ENCODE measurements around the gene NF1.

NF1 gene

DNA sequence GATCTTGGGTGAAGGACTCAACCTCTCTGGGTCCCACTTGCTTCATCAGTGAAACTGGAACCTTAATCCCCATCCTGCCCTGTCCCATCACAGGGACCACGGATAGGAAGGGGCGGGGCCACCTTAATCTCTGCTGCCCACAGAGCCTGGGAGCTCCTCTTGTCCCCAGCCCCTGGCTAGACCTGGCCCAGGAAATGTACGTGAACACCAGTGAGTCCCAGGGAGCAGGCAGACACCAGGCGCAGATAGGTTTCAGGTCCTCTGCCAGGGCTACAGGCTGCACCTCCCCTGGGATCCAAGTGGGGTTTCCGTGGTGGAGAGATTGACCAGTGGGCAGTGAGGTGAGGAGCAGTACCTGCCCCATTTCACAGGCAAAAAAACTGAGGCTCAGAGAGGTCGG is 317.7 kb downstream of the NF1 start:
- DNase-seq, result no peak

GRCh38 chr17:31413081-31413799 is 318.5 kb downstream of the NF1 start:
- DNase-seq, result no peak

- no peak for DNase-seq
Observed at GRCh38 chr17:31413874-31414549, 319.2 kb downstream of the NF1 start.

DNA sequence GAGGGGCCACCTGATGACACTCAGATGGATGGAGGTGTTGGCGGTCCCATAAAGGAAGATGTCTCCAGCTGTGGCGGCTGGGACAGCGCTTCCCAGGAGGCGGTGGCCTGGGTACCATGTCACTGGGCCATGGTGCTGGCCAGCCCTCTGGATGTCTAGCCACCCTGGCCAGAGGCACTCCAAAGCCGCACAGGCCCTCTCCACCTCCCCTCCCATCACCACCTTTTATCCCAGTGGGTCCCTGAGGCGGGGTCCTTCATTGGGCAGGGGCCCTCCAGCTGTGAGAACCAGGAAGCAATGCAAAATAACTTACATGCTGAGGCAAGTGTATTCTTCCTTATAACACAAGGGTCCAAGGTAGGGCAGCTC is 319.8 kb downstream of the NF1 start:
- no peak for DNase-seq

DNA sequence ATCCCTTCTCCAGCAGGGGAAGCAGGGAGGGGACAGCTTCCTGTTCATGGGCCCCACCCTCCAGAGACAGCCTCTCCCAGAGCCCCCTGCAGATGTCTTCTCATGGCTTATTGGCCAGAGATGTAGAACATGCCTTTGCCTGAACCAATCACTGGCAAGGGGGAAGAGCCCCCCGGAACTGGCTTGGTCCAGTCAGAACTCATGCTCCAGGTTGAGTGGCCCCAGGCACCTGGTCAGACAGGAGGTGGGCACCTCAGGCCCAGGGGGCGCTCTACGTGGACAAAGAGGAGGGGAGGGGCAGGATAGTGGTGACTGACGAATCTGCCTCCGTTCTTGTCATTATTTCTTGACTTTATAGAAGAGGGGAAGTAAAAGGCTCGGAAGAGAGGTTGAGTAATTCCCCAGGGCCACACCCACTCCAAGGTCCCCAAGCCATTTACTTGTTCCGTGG is 320.3 kb downstream of the NF1 start:
- no peak for DNase-seq

DNA sequence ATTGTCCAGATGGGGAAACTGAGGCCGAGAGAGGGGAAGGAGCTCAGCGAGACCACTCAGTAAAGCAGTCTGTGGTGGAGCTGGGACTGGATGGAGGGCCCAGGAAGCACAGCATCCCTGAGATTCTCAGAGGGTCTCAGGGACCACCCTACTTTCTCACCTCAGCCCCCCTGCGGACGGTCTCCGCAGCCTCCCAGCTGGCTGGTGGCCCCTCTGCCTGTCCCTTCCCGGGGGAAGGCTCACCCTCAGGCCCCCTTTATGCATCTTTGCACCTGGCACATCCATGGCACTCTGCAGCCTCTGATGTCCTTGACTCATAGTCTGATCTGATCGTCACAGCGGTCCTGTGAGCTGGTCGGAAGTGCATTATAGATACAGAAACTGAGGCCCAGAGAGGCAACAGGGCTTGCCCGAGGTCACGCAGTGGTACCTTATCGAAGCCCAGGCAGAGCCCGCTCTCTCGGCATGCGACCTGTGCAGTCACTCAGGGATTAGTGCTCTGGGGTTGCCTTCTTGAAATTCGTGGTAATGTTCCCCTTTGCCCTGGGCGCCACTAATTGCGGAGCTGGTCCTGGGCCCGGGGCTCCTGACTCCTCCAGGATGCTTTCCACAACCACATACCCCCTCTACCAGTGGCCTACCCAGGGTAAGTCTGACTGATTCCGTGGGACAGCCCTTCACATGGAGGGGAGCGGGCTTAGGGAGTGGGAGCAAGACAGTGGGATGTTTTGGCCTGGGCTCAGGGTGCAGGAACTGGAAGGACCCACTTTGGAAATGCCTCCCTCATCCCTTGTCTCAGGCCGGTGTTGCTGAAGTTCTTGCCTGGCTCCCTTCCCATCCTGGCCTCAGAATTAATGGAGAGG is 321.1 kb downstream of the NF1 start:
- DNase-seq, result no peak

DNA sequence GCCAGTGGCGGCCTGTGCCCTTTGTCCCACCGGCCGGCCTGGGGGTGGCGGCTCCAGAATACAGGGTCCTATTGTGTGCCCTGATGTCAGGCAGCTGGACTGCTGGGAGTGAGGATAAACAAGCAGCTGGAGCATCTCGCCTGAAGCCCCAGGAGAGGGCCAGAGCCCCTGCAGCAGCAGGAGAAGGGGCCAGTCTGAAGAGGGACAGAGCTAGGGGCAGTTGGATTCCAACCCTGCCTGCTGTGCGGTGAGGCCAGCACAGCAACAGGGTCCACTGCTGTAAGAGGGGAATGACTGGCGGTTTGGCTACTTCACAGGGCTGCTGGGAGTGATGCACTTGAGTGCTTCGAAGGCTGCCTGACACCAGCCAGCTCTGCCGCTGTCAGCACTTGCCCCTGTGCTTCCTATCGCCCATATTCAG is 321.7 kb downstream of the NF1 start:
- DNase-seq, result no peak

- DNase-seq, result no peak
Observed at GRCh38 chr17:31417051-31417792, 322.4 kb downstream of the NF1 start.

- DNase-seq, result no peak
Observed at GRCh38 chr17:31418773-31419350, 324.1 kb downstream of the NF1 start.

DNA sequence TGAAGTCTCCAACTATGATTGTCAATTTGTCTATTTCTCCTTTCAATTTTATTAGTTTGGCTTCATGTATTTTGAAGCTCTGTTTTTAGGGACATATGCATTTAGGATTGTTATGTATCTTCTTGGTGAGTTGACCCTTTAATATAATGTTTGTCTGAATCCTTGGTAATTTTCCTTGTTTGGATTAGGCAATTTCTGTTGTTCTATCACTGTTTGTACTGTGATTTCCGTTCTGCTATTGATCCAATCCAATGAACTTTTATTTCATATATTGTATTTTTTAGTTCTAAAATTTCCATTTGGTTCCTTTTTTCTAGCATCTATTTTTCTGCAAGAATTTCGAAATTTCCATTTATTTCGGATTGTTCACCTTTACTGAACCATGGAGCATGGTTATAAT is 327.7 kb downstream of the NF1 start:
- no peak for DNase-seq

DNA sequence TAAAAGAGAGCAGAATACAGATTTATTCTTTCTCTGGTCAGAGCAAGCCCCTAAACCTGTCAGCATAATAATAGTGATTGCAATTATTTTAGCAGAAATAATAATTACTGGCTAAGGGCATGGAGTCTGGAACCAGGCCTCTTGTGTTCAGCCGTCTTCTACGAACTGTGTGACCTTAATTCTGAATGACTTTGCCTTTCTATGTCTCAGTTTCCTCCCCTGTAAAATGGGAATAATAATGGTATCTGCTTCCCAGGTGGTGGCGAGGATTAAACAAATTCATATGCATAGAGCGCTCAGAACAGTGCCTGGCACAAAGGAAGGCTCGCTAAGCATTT is 330.1 kb downstream of the NF1 start:
- no peak for DNase-seq

GRCh38 chr17:31425282-31426040 is 330.7 kb downstream of the NF1 start:
- DNase-seq, result no peak
